T-helper 22 cell (primary cell): ENCODE measurements around the gene SLC6A20.

Experiments used
- DNase-seq: peaks from one replicate; pipeline ENCODE4 v3.0.0-alpha.2; 2020; ENCODE audit warnings: low read depth

The SLC6A20 gene, protein sequence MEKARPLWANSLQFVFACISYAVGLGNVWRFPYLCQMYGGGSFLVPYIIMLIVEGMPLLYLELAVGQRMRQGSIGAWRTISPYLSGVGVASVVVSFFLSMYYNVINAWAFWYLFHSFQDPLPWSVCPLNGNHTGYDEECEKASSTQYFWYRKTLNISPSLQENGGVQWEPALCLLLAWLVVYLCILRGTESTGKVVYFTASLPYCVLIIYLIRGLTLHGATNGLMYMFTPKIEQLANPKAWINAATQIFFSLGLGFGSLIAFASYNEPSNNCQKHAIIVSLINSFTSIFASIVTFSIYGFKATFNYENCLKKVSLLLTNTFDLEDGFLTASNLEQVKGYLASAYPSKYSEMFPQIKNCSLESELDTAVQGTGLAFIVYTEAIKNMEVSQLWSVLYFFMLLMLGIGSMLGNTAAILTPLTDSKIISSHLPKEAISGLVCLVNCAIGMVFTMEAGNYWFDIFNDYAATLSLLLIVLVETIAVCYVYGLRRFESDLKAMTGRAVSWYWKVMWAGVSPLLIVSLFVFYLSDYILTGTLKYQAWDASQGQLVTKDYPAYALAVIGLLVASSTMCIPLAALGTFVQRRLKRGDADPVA

DNA sequence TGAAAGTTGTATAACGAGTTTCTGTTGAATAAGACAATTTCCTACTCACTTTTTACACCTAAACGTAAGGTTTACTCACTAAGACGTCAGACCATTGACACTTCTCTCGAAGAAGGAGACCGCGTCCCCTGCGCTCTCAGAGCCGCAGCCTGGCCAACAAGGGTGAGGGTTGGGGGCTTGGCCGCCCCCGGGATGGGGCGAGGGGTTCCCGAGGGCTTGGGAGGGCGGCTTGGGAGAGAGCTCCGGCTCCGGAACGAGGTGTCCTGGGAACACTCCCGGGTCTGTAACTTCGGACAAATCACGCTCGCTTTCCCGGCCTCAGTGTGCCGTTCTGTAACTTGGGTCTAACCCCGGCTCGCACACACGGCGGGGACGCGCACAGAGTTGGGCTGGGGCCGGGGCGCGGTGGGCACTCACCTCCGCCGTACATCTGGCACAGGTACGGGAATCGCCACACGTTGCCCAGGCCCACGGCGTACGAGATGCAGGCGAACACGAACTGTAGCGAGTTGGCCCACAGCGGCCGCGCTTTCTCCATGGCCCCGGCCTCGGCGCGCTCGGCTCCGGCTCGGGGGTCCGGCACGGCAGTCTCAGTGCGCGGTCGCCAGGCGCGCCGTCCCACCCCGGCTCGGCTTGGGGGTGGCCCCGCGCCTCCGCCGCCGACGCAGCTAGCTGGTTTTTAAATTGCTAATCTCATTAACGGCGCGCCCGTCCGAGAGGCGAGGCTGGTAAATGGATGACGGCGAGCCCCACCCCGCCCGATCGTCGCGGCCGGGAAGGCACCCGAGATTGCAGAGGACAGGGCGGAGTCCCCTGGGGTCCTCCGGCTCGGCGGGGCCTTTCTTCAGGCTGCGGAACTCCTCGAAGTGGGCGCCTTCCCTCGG lies at the start of gene SLC6A20:
TSS of gene SLC6A20 (minus strand) at position 655 of the 884 bp plus-strand sequence. CDS start at position 538, 117 bp downstream.
- DNase-seq = no peak

DNA sequence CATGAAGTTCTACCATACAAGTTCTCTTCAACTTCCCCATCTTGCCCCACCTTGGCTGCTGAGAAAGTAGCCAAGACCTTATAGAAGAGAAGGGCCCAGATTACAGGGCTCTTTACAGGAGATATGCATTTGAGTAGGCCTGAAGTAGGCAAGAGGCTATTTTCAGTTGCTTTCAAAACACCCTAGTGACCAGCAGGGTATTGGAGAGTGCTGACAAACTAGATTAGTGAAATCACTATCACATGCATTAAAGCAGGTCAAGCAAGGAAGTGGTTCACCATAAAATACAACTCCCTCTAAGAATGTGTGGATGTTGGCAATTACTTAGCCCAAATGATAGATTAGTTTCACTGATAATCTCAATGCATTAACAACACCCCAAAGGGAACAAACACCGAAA lies 48.3 kb upstream of the SLC6A20 start:
- DNase-seq = no peak

DNA sequence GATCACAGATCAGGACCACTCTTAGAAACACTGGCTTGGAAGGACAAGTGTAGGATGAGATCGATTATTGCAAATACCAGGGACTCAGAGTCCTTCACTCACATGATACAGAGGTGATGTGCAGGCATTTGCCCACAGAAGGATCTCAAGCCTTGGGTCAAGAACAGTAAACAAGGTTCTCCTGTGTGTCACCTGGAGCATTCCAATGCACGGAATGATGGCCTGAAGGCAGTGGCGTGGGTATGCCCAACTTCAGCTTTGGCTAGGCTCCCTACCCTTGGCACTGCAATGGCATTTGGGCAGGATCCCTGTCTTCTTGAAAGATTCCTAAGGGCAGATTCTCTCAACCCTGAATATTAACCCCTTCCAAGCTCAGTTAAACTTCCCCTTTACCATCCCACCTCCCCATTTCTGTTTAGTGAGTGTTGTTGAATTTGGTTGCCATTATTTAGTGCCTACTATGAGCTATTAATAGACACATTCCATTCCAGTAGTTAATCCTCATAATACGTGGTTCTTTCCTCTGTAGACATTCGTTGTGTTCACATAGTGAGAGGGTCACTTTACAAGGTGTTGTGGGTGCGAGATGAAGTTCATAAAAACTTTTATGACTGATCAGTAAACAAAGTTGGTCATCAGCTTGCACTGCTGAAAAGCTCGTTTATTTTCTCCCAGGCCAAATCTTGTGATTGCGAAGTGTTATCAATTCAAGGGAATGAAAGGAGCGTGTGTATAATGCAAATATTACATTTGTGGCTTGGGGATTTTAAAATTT lies 46.7 kb upstream of the SLC6A20 start:
- DNase-seq = no peak

DNA sequence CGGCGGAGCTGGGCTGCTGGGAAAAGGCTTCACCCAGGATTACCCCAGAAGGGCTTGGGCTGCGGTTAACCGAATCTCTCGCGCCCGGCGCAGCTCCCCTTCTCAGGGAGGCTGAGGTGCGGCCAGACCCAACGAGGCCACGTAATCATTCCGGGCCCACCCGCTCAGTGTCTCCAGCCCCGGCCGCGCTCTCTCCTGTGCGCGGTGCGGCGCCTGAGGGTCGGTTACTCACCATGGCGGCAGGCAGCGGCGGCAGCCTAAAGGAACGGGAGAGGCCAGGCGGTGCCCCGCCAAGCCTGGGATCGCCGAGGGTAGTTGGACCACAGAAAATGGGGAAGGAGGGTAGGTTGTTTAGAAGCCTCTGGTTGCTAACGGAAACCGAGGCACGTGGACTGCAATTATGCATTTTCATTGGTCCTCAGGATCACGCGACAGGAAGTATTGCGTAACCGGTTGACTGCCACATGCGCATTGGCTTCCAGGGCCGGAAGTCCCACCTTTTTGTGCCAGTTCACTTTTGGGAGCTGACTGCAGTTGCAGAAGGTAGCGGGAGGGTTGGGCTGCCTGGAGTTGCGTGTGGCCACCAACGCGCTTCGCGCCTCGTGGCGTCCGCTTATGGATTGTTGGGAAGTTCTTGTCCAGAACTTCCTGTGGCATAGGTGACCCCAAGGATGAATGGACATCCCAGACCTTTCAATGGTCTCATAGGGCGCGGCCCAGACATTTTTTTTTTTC lies 45.6 kb upstream of the SLC6A20 start, which contains the start of gene LZTFL1:
TSS of gene LZTFL1 (minus strand) at position 363 of the 735 bp plus-strand sequence. CDS start at position 235, 128 bp downstream.
- peak; percentile 75 for DNase-seq

DNA sequence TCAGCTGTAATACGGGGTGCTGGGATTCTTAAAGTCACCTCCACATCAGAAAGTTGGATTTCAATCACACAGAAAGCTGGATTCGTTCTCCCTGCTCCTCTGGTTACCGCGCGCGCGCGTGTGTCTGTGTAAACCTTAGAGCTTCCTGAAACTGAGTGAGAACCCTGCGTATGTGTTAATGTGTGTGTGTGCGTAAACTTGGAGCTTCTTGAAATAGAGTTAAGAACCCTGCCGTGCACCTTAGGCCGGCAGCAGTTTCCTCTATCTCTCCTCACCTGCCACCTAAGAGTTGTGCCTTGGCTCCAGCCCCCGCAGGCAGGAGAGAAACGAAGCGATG lies 45.1 kb upstream of the SLC6A20 start:
- no peak for DNase-seq

DNA sequence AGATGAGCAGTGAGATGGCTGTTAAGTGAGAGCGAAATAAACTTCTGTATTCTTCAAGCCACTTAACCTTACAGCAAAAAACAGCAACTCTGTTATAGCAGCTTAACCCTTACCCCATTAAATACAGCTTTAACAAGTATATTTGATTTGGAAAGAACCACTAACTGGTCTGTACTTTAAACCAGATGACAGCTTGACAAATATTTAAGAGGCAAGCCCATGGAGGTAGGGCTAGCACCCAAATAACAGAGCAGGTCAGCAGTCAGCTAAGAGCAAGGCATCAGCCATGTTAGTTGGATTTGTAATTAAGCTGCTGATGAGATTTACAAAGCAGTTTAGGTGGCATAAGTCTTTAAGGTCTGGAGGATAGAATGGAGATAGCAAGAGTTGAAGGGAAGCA lies 42.1 kb upstream of the SLC6A20 start:
- no peak for DNase-seq

DNA sequence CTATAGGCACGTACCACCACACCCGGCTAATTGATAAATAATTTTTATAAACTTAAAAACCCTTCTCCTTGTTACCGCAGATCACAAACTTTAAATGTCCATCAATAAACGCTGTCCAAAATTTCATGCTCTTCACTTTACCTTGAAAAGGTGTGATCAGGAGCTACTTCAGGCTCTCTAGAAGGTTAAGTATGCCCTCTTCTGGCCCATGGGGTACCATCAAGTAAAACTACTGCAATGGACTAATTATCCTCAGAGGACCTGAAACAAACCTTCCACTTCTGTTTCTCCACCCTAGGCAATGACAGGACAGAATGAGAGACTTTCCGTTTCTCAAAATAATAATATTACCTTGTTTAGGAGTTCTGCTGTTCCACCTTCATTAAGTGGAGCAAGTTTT lies 36.4 kb upstream of the SLC6A20 start:
- no peak for DNase-seq

DNA sequence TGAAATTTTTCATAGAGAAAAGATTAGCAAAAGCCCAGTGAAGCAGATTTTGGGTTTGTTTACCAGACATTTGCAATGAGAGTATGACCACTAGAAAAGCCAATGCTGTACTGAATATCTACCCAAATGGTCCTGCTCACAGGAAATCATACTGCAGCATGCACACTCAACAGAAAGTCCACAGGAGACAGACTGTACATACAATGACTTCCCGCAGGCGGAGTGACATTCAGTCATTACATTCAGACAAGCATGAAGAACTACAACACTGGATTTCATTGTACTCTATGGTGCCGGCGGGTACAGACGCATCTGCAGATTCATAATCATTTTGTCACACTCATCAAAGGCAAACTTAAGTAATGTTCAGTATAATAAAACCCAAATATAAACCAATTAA lies 33.8 kb upstream of the SLC6A20 start:
- DNase-seq = no peak

DNA sequence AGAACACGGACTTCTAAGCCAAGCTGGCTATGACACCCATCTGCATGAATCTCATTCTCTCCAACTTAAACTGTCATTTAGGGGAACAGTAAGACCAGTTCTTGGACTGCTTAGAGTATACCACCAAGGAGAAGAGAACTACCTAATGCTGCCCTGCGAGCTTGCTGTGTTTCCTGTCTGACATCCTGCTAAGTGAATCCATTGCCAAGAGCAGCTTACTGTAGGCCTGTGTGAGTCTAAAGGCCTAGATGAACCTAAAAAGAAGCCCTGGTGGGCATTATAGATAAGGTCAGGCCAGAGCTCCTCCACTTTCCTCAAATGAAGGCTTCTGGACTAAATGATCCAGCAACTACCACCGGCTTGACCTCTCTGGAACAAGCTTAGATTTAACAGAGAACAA lies 30.6 kb upstream of the SLC6A20 start:
- DNase-seq = no peak

DNA sequence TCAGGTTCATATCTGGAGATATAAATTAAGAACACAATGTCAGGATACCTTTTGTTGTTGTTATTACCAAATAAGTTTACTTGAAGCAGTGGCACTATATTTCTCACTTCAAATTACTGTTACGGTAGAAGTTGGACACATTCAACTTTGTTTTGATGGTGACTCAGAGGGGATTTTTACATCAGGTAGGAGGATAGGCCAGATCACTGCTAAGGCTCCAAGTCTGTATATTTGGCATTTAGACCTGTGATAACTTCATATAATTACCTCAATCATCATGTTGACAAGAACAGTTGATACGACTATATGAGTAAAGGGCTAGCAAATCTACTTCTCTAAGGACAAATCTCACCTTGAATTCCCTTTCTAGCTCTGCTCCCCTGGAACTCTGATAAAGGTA lies 30.0 kb upstream of the SLC6A20 start:
- DNase-seq = no peak

DNA sequence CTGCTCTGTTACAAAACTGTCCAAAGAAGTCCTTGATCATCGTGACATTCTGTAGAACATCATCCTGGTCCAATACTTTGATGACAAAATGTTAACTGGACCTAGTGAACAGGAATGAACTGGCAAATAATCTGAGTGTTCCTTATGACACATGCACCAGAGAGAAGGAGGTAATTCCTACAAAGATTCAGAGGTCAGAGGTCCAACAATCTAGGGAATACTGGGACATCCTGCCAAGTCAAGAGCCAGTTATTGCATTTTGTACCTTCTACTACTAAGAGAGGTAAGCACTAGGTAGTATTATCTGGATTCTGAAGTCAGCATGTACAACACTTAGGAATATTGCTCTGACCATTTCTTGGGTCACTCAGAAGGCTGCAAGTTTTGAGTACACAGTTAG lies 24.8 kb upstream of the SLC6A20 start:
- no peak for DNase-seq

DNA sequence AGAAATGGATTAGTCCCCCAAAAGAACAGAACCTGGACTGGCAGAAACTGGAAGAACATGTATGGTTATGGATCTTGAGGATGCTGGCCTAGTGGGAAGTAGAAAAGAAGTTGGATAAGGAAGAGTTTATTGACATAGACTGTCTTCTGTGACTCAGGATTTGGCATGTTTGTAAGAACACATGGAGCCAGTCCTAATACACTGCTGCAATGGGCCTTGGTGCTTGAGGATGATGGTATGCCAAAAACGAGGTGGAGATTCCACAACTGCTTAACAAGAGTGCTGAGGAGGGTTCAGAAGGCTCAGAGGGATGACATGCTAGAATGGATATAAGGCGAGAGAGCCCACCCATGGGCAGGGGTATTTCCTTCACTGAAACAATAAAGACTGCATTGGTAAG lies 23.2 kb upstream of the SLC6A20 start:
- no peak for DNase-seq

DNA sequence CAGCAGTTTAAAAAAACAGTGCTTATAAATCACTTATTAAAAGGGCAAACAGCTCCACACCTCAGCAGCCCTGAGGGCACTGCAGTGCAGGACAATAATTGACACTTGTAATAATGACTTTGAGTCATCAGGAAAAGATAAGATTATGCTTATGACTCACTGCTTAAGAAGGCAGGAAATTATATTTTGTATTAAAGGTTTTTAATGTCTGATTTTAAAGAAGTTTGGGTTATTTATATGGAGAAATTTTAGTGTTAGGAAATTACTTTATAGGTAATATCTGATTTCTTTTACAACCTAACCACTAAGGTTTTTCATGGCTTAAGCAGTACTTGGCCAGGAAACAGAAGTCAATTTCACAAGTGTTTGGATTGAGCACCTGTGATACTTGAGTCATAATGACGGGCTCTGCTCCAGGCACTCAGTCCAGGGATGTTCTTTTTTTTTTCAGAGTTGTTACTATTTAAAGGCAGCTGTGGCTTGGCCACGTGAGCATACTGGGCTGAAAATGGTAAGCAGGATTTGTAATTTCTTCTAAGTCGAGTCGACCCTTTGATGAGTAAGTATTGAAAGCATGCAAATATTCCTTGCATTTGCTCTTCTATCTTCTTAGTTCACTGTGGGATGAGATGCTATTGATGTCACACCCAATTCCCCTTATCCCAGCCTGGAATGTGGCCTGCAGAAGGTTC lies 21.6 kb upstream of the SLC6A20 start:
- no peak for DNase-seq

DNA sequence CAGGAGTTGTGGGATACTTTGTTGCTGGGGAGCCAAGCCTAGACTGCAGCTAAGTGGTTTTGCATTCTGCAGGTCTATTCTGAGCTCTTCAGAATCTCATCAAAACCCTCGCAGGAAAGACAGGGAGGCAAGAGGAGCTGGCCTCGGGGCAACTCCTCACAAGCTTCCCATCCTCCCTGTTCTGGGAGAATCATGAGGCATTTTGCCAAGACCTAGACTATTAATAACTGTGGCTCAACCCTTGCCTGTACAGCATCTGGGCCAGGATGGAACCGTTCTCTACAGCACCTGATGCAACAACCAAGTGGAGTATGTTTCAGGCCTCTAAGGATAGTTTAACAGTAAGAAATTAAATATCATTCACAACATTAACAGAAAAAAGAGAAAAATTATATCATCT lies 20.2 kb upstream of the SLC6A20 start:
- DNase-seq = no peak

DNA sequence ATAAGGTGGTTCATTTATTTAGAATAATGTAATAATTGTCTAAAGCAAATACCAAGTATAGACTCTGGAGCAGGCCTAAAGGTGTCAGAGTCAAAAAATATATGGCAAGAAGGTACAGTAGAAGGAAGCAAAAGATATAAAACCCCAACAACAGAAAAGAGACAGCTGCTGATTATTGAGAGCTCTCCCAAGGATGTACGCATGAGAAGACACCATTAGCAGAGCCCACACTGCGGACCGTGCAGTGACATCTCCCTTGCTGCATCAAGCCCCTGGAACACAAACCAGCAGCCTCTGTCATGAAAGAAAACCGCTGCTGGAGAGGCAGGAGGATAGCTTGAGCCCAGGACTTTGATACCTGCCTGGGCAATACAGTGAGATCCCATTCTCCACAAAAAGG lies 18.0 kb upstream of the SLC6A20 start:
- DNase-seq = no peak

DNA sequence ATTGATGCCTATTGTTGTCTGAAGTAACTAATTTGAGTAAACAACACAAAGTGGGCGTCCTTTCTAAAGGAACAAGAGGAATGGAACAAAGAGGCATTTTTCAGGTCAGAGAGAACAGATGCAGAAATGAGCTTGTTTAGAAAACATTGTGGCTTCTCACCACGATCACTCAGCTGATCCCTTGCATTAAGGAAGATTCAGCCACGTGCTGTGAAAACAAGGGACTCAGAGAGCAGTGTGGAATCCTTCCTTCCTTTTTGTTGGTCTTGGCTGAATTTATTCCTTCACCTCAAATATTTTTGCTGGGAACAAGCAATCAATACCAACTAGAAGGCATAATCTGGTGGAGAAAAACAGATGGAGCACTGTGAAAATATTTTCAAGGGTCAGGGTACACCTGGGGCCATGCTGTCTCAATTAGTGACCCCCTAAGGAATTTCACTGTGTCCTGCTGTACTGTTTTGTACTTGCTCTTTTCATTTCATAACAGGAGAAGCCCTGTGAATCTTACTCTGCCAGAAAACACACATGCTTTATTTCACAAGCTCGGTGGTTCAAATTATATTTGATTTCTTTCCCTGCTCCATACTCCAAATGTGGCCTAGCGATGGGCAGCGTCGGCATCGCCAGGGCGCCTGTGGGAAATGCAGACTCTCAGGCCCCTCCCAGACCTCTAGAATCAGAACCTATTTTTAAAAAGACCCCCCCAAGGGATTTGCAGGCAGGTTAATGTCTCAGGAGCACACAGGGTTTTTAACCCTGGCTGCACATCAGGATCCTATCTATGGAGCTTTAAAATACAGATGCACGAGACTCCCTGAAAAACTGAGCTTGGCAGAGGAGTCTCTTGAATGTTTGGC lies 11.6 kb upstream of the SLC6A20 start:
- no peak for DNase-seq

DNA sequence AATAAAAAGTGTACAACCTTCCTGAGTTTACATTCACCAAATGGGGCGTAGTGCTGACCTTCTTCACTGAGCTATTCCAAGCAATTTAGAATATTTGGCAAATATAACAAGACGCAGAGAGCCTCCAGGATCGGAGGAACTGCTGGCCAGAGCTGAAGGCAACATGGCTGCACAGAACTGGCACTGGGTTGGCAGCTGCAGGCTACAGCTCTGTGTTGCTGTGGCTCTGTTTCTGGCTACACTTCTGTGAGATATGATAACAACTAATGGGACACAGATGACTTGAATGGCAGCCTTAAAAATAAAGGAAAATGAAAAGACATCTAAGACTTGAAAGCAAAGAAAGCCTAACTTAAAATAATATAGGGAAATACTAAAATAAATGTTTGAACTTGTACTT lies 10.8 kb upstream of the SLC6A20 start:
- DNase-seq = no peak

DNA sequence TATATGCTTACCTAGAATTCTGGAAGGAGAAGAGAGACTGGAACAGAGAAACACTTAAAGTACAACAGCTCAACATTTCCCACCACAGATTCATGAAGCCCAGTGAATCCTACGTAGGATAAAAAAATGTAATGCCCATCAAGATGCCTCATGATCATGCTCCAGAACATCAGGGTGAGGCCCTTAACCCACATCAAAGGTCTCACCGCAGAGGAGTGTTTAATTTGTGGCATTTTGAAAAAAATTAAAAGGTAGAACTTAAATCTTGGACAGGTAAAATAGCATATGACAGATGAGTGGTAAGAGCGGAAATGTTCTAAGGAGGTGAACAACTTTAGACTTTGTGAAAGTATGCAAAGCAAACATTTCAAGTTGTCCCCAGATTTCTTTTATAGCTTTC lies 9.7 kb upstream of the SLC6A20 start:
- no peak for DNase-seq

DNA sequence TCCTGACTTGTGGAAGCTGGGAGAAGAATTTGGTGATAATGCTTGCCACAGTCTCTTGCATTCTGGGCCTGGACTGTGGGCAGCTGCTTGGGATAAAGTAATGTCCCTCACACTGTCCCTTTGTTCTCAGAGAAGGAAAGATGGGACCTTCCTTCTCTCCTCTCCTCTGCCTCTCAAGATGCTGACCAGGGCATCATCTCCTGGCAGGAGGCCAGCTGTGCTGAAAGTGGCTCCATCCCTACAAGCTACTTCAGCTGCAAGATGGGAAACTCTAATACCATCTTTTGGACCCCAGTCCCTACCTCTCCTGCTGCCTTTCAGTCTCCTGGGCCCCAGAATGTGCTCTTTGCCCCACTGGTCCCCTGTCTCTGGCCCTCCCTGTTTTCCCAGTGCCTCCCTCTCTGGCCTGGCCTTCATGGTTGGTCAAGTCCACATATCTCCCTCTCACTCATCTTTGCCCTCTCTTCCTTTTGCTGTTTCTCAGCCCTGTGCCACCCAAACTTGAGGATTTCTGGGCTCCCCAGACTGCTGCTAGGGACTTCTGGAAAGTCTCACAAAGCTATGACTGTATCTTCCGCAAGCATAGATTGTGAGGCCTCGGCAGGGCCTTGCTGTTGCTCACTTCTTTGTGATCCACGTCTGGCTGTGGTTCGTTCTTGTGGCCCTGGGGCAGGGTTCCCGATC lies 7.1 kb upstream of the SLC6A20 start:
- no peak for DNase-seq
